ENCODE measurements around the gene EGR1.

DNA sequence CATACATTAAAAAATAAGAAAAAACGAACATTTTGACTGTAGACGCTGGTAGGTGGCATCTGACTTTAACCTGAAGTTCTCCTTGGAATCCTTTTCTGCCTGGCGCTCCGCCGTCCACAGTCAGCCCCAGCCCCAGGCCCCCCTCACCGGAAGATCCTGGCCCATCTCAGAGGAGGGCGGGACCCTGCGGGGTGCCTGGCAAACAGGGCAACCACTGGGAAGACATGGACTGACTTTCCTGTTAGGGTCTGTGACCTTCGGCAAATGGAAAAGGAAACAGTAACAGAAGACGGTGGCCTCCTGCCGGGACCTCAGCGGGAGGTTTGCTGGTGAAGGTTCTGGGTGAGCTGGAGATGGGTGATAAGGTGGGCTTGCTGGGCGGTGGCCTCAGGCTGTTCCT, 11.7 kb upstream of the EGR1 start:
- TF ChIP-seq CTCF (IDR thresholded peaks at IDR 0.05) (no peak), EP300 (IDR thresholded peaks at IDR 0.05) (no peak), POLR2A (IDR thresholded peaks at IDR 0.05) (no peak)
